Activated effector memory CD4-positive, alpha-beta T cell treated with Interleukin-2 at 50 U/mL for 16 hours (primary cell): Measurements from ENCODE around the gene MAGEA2.
"Not testable (repeated sequence)": the region's sequence is repeated elsewhere in the genome, so short reads cannot be mapped to it uniquely, and the experiment has no call there.

Experiments used
- DNase-seq: peaks from one replicate; pipeline ENCODE4 v3.0.0-alpha.2; 2020

Gene MAGEA2

DNA sequence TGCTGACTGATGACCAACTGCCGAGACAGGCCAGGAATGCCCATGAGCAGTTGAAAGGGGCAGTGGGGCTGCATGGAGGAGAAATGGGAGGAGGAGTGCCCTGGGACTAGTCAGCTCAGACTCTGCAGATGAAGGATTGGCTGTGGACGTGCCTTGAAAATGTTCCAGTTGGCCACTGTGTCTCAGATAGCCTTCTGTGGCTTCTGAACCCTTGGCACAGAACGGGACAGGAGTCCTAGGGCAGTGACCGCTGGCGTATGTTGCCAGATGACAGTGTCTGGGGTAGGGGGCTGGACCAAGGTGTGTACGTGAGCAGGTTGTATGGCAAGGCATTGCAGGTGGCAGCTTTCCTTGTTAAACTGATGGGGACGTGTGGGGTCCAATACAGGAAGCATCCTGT is 47.1 kb downstream of the MAGEA2 start:
- DNase-seq, result not testable (repeated sequence)

- not testable (repeated sequence) for DNase-seq
Observed at GRCh38 chrX:152700390-152700789, 53.3 kb downstream of the MAGEA2 start.
